Loucy (cell line): ENCODE measurements around the gene NRG2.

Source experiments
- CTCF ChIP-seq: fragments of 200-600 bp; sonication (generic); conservative IDR thresholded peaks from 2 replicates; pipeline ENCODE4 v1.5.1; 2014; ENCODE audit warnings: mild to moderate bottlenecking, antibody characterized with exemption, low read length
- EZH2phosphoT487 ChIP-seq: fragments of 200-600 bp; IDR thresholded peaks from 2 replicates; pipeline ENCODE4 v1.6.1; 2018; ENCODE audit warnings: antibody characterized with exemption, mild to moderate bottlenecking, moderate library complexity, borderline replicate concordance

- TF ChIP-seq EZH2phosphoT487 (no peak), CTCF (no peak)
Observed at GRCh38 chr5:139925650-139926640, 117.2 kb downstream of the NRG2 start.
